ENCODE measurements around the gene TSPAN8.

- TF ChIP-seq CTCF (IDR thresholded peaks at IDR 0.05) = no peak
- no peak for TF ChIP-seq FOXJ3 (CRISPR knock-in tag; IDR thresholded peaks at IDR 0.05; ENCODE audit: borderline replicate concordance)
- TF ChIP-seq ZNF317 (CRISPR knock-in tag; IDR thresholded peaks at IDR 0.05; ENCODE audit: borderline replicate concordance, low read depth) = no peak
- no peak for TF ChIP-seq E2F1 (CRISPR knock-in tag; IDR thresholded peaks at IDR 0.05)
- no peak for TF ChIP-seq ZBTB21 (CRISPR knock-in tag; IDR thresholded peaks at IDR 0.05; ENCODE audit: borderline replicate concordance)
- TF ChIP-seq FOXP1 (CRISPR knock-in tag; IDR thresholded peaks at IDR 0.05; ENCODE audit: borderline replicate concordance) = no peak
Measured at GRCh38 chr12:71152851-71153250, 4.9 kb downstream of the TSPAN8 start.

All from WTC11 (cell line).